HG02623 (cell line): Measurements from ENCODE around the gene FBN2.

Experiments used
- ATAC-seq: cut with Tn5 transposase; IDR thresholded peaks from one replicate; pipeline ENCODE4 v1.9.1; 2021; ENCODE audit warnings: moderate library complexity; ENCODE audit not compliant: unreplicated experiment

The FBN2 gene

DNA sequence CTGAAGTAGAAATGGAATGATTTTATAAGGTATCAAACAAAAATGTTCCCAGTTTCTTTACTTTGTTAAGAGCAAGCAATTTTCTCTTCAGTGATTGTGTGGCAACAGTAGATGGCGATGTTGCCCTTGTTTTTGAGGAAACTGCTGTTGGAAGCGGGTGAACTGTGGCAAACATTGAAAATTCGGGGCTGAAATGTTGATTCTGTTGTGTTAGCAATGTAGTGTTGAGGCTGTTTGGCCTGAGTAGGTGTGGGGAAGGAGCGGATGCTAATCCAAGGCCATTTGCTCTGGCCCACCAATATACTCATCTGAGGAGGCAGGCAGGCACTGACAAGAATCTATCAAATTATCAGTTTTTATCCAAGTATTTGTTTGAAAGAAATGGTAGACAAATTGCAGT, 324.7 kb downstream of the FBN2 start:
- ATAC-seq = no peak

DNA sequence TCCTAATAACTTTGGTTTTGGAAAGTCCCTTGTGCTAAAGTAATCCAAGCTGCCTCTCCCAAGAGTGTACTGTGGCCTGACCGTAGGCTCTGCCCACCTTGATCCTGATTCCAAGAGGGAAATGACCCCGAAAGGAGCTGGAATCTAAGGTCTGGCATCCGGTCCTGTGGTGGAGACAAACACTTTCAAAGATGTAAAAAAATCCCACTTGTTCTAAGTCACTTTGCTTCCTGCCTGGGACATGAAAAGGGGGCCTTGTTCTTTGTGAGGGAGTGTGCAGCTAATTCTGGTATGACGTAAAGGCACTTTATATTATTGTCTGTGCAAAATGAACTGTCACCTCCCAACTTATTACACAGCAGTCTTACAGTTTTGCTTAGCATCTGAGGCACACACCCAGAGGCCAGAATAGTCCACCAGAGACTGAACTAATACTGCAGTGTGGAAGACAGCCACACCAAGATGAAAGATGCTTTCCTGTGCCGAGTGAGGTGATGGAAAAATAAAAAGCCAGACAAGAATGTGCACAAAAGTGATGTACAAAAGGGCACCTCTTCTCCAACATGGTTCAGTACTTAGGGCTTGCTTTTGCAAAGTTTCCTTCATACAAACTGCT, 325.7 kb downstream of the FBN2 start:
- no peak for ATAC-seq

DNA sequence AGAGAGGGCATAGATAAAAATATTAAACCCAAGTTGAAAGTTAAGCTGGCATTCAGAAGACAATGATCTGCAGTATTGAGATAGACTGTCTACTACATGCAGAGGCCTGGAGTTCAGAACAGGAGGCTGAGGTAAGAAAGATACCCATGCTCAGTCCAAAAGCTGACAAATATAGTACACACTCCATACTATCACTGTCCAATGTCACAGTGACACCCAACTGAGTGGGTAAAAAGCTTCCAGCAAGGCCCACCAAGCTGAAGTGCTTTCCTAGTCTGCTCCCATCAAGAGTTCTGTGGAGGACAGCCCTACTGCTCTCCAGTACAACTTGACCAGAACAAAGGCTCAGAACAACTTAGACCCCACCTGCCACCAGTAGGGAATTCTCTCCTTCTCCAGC, 329.6 kb downstream of the FBN2 start:
- no peak for ATAC-seq
